ENCODE measurements around the gene PPHLN1. TPM values are rescaled to one million over a fixed set of nuclear protein-coding genes. Genes with fewer than 3 reads are reported as not detected.

Gene PPHLN1, protein sequence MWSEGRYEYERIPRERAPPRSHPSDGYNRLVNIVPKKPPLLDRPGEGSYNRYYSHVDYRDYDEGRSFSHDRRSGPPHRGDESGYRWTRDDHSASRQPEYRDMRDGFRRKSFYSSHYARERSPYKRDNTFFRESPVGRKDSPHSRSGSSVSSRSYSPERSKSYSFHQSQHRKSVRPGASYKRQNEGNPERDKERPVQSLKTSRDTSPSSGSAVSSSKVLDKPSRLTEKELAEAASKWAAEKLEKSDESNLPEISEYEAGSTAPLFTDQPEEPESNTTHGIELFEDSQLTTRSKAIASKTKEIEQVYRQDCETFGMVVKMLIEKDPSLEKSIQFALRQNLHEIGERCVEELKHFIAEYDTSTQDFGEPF
- 10 to 100 TPM; 24.6 to 37.5 TPM for total RNA-seq
- long read RNA-seq, partial matches to known transcripts: 6 of 13 reads
- long read RNA-seq, other reads (novel, unspliced or antisense): 3 of 13 reads

DNA sequence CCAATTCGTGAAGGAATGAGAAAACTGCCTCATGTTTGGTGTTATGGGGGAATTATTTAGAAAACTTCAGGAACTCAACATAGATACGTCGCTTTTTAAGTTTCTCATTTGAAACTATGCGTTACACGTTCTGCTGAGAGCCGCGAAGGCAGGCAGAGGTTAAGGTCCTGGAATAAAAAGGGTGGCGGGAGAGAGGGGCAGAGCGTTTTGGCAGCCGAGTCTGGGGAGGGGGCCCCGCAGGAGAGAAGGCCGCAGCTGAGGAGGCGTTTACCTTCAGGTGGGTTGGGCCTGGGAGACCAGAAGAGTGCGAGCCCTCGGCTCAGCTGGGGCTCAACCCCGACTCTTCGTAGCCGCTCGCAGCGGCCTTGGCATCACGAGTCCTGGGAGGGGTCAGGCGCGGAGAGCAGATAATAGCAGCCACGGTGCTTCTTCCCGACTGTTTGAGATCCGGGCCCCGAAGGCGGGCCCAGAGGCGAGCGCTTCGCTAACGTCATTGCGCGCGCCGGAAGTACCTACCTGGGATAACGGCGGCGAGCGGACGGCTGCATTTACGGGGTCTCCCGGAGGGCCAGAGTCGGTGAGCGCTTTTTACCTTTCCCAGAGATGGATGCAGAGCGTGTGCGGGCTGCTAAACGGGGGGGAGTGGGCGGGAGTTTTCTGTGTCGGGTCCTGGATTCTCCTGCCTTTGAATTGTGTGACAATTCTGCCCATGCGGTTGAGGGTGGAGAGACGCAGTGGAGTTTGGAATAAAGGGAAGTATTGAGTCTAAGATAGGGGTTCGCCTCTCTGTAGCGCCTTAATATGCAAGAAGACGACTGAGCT, at the start of gene PPHLN1, which contains the start of gene ZCRB1:
Gene PPHLN1 (plus strand): TSS at position 515 of the 822 bp plus-strand sequence. CDS start 9,736 bp downstream, outside the sequence.
Gene ZCRB1 (minus strand): TSS at position 442 of the 822 bp plus-strand sequence. CDS start 1,992 bp downstream, outside the sequence.
- ATAC-seq (peak; percentile 98 to 99), DNase-seq (peak; percentile 89)
- intact Hi-C loops (cut with DNase I): loop anchor here (5.0 to 10.0 kb wide), 2 partner anchors 91 to 194 kb away; partner anchors contain the start of gene YAF2 (in 1 of the 2)

DNA sequence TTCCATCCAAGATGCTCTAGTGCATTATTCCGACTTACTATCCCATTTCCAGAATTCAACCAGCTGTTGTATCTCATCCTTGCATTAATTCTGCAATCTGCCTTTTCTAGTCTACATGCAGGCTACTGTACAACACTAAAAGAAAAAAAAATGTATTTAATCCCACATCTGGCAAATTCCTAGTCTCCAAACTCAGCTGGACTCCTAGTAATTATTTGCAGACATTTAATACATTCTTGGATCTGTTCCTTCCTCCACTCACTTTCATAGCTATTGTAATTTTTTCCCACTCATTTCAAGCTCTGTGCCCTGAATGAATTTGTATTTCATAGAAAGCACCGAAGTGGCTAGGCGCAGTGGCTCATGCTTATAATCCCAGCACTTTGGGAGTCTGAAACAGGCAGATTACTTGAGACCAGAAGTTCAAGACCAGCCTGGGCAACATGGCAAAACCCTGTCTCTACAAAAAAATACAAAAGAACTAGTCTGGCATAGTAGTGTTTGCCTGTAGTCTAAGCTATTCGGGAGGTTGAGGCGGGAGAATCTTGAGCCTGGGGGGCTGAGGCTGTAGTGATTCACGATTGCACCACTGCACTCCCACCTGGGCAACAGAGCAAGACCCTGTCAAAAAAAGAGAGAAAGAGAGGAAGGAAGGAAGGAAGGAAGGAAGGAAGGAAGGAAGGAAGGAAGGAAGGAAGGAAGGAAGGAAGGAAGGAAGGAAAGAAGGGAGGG, 48.4 kb upstream of the PPHLN1 start:
- ATAC-seq (no peak), DNase-seq (no peak)
- intact Hi-C loops (cut with DNase I): no loop called here

DNA sequence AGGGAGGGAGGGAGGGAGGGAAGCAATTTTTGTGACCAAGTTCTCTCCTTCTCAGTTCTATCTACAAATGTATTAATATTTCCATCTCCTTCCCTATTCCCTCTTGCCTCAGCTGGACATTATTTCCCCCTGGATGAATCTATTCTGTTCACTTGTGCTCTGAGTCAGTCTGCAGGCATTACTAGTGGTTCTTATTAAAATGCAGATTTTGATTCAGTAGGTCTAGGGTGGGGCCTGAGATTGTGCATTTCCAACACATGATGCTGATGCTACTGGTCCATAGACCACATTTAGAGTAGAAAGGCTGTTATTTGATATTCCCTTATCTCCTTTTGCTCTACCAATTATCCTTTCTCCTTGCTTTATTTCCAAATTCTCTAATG, 47.8 kb upstream of the PPHLN1 start:
- DNase-seq: no peak
- ATAC-seq: no peak
- intact Hi-C loops (cut with DNase I): no loop called here

DNA sequence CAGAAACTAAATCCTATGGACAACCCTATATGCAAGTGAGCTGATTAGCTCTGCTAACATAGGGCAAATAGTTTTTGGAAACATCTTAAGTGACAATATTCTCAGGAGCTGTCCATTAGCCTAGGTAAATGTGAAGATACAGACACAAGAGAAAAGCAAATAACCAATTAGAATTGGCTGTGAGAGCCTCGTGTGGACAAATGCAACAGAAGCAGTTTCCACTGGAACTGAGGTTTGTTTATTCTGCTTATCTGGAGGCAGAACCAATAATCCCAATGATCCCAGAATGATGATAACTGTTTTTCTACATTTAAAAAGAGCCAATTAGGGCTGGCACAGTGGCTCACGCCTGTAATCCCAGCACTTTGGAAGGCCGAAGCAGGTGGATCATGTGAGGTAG, 44.7 kb upstream of the PPHLN1 start:
- no peak for DNase-seq
- intact Hi-C loops (cut with DNase I): no loop called here

DNA sequence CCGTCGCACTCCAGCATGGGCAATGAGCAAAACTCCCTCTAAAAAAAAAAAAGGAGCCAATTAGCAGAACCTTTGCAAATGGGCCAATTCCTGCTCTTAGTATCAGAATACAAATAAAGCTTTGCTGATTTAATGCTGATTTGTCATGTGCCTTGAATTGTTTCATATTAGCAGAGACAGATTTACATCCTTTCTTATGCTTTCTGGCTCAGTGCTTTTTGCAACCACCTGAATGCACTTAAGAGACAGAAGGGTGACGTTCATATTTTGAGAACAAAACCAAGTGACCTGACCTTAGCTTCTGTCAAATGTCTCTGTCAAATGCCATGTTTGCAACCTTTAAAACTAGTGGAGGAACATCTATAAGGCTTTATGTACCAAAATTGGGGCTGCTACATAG, 44.1 kb upstream of the PPHLN1 start:
- ATAC-seq (no peak), DNase-seq (no peak)
- intact Hi-C loops (cut with DNase I): no loop called here

More for the DNA sequence above, 44.7 kb upstream of the PPHLN1 start:
- ATAC-seq: no peak

DNA sequence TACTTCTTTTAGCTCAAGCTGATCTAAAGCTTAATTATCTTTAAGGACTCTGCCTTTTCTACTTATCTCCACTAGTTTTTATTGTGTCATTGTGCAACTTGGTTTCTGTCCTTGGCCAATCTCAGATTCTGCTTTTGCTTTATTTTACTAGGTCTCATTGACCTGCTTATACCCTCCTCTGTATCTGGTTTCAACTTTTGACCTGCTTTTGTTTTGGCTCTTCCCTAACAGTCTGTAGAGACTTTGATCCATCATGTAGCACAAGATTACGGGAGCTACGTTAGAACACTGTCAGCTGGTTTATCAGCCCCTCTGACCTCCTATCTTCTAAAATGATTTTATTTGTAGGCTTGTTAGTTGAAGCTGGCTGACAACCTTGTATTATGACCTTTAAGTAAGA, 43.7 kb upstream of the PPHLN1 start:
- intact Hi-C loops (cut with DNase I): no loop called here
- no peak for DNase-seq
- no peak for ATAC-seq

DNA sequence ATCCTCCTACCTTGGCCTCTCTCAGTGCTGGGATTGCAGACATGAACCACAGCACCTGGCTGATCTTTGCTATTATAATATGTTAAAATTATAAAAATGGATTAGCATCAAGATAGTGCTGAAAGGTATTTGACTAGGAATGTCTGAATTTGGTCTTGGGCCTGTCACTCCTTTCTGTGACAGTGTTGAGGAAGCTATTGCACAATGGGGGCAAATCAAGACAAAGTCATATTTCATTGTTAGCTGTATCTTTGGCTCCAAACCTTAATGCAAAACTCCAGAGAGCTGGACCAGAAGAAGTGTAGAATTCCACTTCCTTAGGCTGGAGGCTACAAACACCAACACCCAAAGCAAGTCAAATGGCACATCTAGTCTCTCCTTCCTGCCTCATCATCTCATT, 42.2 kb upstream of the PPHLN1 start:
- intact Hi-C loops (cut with DNase I): no loop called here
- ATAC-seq (no peak), DNase-seq (no peak)

DNA sequence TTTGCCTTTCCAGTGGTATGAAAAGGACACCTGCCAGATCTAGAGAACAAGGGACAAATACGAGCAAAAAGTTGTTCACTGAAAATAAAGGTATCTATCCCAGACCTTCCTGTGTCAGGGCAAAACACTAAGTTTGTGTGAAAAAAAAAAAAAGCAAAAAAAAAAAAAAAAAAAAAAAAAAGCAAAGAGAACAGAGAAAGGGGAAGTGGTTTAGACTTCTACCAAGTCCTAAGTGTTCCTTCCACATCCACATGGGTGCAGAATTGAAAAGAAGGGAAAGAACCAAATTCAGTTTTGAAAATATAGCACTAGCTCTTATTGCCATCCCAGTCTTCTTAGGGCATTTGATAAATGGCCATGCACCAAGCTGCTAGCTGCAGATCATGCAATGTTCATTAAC, 41.8 kb upstream of the PPHLN1 start:
- DNase-seq (no peak), ATAC-seq (no peak)
- intact Hi-C loops (cut with DNase I): no loop called here

DNA sequence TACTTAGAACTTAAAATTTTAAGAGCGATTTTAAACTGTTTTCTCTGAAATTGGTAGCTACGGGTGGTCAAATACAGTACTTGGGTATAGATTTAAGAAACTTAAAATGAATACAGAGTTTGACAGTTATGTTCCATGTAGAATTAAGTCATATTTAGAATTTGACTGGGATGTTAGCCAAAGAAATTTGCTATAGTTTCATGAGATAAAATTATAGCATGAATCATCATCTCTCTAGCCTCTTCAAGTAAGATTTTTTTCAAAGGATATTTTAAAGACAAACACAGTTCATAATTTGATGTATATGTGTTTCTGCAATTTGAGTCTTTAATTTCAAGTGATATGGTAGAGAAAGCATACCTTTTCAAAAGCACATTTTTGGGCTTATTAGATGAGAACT, 41.1 kb upstream of the PPHLN1 start:
- DNase-seq (no peak), ATAC-seq (no peak)
- intact Hi-C loops (cut with DNase I): no loop called here

DNA sequence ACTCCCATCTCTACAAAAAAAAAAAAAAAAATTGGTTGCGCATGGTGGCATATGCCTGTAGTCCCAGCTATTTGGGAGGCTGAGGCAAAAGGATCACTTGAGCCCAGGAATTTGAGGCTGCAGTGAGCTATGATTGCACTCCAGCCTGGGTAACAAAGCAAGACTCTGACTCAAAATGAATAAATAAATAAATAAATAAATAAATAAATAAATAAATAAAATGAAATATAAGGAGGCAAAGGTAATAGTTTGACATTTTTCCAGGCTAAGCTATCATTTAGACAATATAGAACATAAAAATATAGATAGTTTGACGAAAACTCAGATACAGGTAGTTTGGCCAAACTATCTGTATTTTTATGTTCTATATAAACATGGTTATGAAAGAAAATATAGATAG, 40.5 kb upstream of the PPHLN1 start:
- no peak for ATAC-seq
- intact Hi-C loops (cut with DNase I): no loop called here
- DNase-seq: no peak

DNA sequence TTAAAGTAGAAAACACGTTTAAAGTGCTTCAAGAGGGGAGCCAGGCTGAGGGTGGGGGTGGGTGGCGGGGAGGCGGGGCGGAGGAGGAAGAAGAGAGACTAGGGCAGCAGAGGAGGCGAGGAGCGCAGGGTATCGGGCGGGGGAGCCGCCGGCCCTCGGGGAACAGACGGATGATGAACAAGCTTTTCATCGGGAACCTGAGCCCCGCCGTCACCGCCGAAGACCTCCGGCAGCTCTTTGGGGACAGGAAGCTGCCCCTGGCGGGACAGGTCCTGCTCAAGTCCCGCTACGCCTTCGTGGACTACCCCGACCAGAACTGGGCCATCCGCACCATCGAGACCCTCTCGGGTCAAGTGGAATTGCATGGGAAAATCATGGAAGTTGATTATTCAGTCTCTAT, 39.2 kb upstream of the PPHLN1 start:
- intact Hi-C loops (cut with DNase I): no loop called here
- DNase-seq (no peak), ATAC-seq (no peak)

DNA sequence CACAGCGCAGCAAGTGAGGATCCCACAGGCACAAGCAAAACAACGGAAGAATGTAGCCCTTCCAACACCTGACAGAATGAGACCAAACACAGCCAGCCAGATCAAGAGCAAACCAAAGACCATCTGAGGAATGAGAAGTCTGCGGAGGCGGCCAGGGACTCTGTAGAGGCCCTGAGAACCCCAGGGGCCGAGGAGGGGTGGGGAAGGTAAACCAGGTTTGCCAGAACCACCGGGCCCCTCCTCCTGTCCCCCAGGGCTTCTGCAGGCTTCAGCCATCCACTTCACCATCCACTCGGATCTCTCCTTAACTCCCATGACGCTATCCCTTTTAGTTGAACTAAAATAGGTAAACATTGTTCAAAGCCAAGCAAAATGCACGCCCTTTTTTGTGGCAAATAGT, 37.4 kb upstream of the PPHLN1 start:
- ATAC-seq (no peak), DNase-seq (no peak)
- intact Hi-C loops (cut with DNase I): no loop called here

DNA sequence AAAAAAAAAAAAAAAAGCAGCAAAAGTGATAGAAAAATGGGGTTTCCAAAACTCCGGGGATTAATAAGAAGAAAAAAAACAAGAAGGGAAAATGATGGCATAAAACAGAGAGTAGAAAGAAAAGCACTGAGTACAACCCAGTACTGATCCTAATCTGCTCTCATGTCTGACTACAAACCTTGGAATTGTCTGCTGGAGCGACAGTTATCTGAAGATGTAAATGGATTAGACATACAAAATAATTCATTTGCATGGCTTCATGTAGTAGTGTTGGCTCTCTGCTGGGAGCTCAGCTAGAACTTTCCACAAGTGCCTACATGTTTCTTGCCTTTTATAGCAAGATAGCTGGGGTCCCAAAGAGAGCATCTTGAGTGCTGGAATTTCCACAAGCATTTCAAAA, 34.3 kb upstream of the PPHLN1 start:
- DNase-seq (no peak), ATAC-seq (no peak)
- intact Hi-C loops (cut with DNase I): no loop called here

DNA sequence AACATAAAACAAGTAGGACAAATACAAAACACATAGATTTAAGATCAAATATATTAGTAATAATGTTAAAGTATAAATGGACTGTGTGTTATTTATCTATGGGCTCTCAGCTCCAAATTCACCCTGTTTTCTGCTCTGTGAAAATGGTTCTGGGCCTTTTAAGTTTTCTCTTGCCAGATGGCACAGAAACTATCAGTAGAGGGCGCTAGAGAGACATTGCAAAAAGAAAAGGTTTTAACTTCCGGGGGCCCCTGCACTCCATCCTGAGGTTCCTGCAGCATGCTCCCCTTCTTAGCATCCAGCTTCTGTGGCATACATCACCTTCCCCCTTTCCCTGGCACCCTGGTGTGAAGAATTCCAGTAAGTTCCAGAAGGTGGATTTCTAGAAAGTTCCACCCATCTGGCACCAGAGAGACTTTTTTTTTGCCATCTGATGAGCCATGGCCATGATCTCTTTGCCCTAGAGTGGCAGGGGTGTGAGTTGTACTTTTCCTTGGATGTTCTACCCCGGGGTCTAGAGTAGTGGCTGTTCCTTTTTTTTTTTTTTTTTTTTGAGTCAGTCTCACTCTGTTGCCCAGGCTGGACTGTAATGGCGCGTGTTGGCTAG, 29.4 kb upstream of the PPHLN1 start:
- intact Hi-C loops (cut with DNase I): no loop called here
- DNase-seq: no peak
- no peak for ATAC-seq

DNA sequence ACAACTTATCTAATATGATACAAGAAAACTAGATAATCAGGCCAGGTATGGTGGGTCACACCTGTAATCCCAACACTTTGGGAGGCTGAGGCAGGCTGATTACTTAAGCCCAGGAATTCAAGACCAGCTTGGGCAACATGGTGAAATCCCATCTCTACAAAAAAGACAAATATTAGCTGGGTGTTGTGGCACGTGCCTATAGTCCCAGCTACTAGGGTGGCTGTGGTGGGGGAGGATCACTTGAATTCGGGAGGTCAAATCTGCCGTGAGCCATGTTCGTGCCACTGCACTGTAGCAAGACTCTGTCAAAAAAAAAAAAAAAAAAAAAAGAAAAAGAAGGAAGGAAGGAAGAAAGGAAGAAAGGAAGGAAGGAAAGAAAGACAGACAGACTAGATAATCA, 27.1 kb upstream of the PPHLN1 start:
- intact Hi-C loops (cut with DNase I): no loop called here
- no peak for DNase-seq
- no peak for ATAC-seq

DNA sequence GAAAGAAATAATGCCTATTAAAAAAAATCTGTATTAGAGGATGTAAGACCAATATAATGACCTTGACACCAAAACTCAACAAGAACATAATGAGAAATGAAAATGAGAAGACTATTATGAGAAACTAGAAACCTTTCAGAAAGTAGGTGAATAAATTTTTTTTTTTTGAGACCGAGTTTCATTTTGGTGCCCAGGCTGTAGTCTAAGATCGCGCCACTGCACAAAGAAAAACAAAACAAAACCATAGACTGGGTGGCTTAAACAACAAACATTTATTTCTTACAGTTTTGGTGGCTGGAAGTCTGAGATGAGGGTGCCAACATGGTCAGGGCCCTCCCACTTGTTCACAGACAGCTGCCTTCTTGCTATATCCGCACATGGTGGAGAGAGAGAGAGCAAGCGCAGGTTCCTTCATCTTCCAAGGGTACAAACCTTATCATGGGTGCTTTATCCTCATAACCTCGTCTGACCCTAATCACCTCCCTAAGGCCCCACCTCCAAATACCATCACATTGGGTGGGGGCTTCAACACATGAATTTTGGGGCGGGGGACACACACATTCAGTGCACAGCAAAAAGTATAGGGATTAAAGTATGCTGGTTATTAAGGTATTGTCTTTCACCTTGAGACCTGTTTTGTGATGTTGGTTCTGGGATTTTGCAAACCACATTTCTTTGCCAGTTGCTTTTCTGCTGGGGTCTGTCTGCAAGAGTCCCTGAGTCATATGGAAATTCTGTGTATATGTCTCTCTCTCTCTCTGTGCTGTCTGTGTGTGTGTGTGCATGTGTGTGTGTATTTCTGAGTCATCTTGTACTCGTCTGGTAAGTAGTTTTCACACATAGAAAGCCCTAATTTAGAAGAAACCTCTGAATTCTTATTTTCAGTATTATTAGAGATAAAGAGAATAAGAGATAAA, 26.3 kb upstream of the PPHLN1 start:
- DNase-seq (no peak), ATAC-seq (no peak)
- intact Hi-C loops (cut with DNase I): no loop called here

DNA sequence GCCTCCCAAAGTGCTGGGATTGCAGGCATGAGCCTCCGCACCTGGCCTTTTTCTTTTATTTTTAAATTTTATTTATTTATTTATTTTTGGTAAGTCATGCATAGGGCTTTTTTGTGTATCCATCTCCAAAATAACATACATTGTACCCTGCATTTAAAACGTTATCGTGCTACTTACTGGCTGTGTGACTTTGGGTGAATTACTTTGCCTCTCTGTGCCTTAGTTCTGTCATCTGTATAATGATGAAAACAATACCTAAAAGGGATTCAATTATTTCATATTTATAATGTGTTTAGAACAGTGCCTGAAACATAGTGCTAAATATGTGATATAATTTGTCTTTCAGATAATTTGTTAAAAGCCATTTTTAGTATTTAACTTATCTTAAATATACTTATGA, 19.7 kb upstream of the PPHLN1 start:
- intact Hi-C loops (cut with DNase I): no loop called here
- no peak for ATAC-seq
- DNase-seq: no peak

DNA sequence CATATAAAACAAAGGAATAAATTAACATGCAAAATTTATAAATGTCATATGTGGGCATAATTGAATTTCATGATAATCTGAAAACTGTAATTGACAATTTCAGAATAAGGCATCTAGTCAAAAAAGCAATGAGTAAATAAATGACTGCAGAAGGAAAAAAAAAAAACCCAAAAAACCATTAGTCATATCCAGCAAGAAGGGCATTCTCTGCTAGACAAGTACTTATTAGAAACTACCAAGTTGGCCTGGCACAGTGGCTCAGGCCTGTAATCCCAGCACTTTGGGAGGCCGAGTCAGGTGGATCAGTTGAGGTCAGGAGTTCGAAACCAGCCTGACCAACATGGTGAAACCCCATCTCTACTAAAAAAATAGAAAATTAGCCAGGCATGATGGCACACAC, 17.6 kb upstream of the PPHLN1 start:
- DNase-seq (no peak), ATAC-seq (no peak)
- intact Hi-C loops (cut with DNase I): no loop called here
